HepG2 (cell line): Measurements from ENCODE around the gene FOLR2. TPM values are rescaled to one million over a fixed set of nuclear protein-coding genes. Genes with fewer than 3 reads are reported as not detected.

Experiments
- CBX2 ChIP-seq, 2 experiments: fragments of 200-600 bp in 1 of 2; sonication (generic); formaldehyde crosslinking in 1 of 2; IDR thresholded peaks; 2 replicates each; pipeline versions ENCODE4 v1.7.0 to v1.8.1; 2018 to 2022; ENCODE audit warnings: low read depth in 2 of 2, low read length in 1 of 2, mild to moderate bottlenecking in 1 of 2, missing genetic modification reagents in 1 of 2
- ELF1 ChIP-seq: sonication (generic); formaldehyde crosslinking; IDR thresholded peaks from 2 replicates; pipeline ENCODE4 v1.4.0; 2020; ENCODE audit warnings: missing genetic modification reagents
- GZF1 ChIP-seq: sonication (generic); formaldehyde crosslinking; IDR thresholded peaks from 2 replicates; pipeline ENCODE4 v1.5.1; 2020; ENCODE audit warnings: mild to moderate bottlenecking, missing genetic modification reagents
- HNRNPK ChIP-seq: fragments of 200-400 bp; formaldehyde crosslinking; IDR thresholded peaks from 2 replicates; pipeline ENCODE4 v1.6.1; 2018; ENCODE audit warnings: low read length, low read depth, moderate library complexity, mild to moderate bottlenecking; ENCODE audit not compliant: poor library complexity, severe bottlenecking
- HNRNPLL ChIP-seq: fragments of 200-400 bp; formaldehyde crosslinking; IDR thresholded peaks from 2 replicates; pipeline ENCODE4 v1.6.1; 2017; ENCODE audit warnings: mild to moderate bottlenecking, low read depth, low read length; ENCODE audit not compliant: poor library complexity, severe bottlenecking
- JUNB ChIP-seq: sonication (generic); formaldehyde crosslinking; IDR thresholded peaks from 2 replicates; pipeline ENCODE4 v1.8.0; 2022; ENCODE audit warnings: missing genetic modification reagents, mild to moderate bottlenecking, borderline replicate concordance
- NR2F2 ChIP-seq: IDR thresholded peaks from 2 replicates; pipeline ENCODE4 v1.6.1; 2012; ENCODE audit warnings: low read depth, inconsistent platforms, borderline replicate concordance
- SETDB1 ChIP-seq: sonication (generic); formaldehyde crosslinking; IDR thresholded peaks from 2 replicates; pipeline ENCODE4 v1.5.1; 2020; ENCODE audit warnings: missing genetic modification reagents, mild to moderate bottlenecking, borderline replicate concordance
- TAF1 ChIP-seq: sonication (generic); formaldehyde crosslinking; IDR thresholded peaks from 2 replicates; pipeline ENCODE4 v1.4.0; 2020; ENCODE audit warnings: missing genetic modification reagents
- ZNF138 ChIP-seq: sonication (generic); formaldehyde crosslinking; IDR thresholded peaks from 2 replicates; pipeline ENCODE4 v1.5.0; 2020; ENCODE audit warnings: mild to moderate bottlenecking, low read depth, missing genetic modification reagents
- ZNF207 ChIP-seq: fragments of 450-650 bp; IDR thresholded peaks from 2 replicates; pipeline ENCODE4 v1.6.1; 2016; ENCODE audit warnings: antibody characterized with exemption, borderline replicate concordance
- ZNF282 ChIP-seq: fragments of 450-650 bp; IDR thresholded peaks from 2 replicates; pipeline ENCODE4 v1.6.1; 2018; ENCODE audit not compliant: partially characterized antibody
- ZNF546 ChIP-seq: sonication (generic); formaldehyde crosslinking; conservative IDR thresholded peaks from 2 replicates; pipeline ENCODE4 v1.8.1; 2023; ENCODE audit warnings: mild to moderate bottlenecking, missing genetic modification reagents
- ZNF598 ChIP-seq: sonication (generic); formaldehyde crosslinking; IDR thresholded peaks from 2 replicates; pipeline ENCODE4 v1.5.1; 2020; ENCODE audit warnings: mild to moderate bottlenecking, missing genetic modification reagents, borderline replicate concordance
- ZNF607 ChIP-seq: sonication (generic); formaldehyde crosslinking; IDR thresholded peaks from 2 replicates; pipeline ENCODE4 v1.5.1; 2020; ENCODE audit warnings: missing genetic modification reagents, mild to moderate bottlenecking, borderline replicate concordance
- ZNF615 ChIP-seq: sonication (generic); formaldehyde crosslinking; IDR thresholded peaks from 2 replicates; pipeline ENCODE4 v1.5.0; 2020; ENCODE audit warnings: mild to moderate bottlenecking, missing genetic modification reagents, borderline replicate concordance
- ZNF768 ChIP-seq: sonication (generic); formaldehyde crosslinking; IDR thresholded peaks from 2 replicates; pipeline ENCODE4 v1.4.0; 2020; ENCODE audit warnings: missing genetic modification reagents
- ZNF782 ChIP-seq: sonication (generic); formaldehyde crosslinking; IDR thresholded peaks from 2 replicates; pipeline ENCODE4 v1.4.0; 2020; ENCODE audit warnings: missing genetic modification reagents, mild to moderate bottlenecking, borderline replicate concordance
- ZNF841 ChIP-seq: sonication (generic); formaldehyde crosslinking; IDR thresholded peaks from 2 replicates; pipeline ENCODE4 v1.8.1; 2023; ENCODE audit warnings: missing genetic modification reagents, borderline replicate concordance
- ZNF878 ChIP-seq: sonication (generic); formaldehyde crosslinking; IDR thresholded peaks from 2 replicates; pipeline ENCODE4 v1.8.1; 2023; ENCODE audit warnings: mild to moderate bottlenecking, missing genetic modification reagents, moderate library complexity
- ZSCAN12 ChIP-seq: sonication (generic); formaldehyde crosslinking; IDR thresholded peaks from 2 replicates; pipeline ENCODE4 v1.9.0; 2021; ENCODE audit warnings: mild to moderate bottlenecking, missing genetic modification reagents
- polyA plus RNA-seq, 8 experiments: library from polyadenylated mRNA; depleted of rRNA in 3 of 8; stranded (reverse) in 7 of 8; unstranded in 1 of 8; fragments of >200 nt; fragmentation: Illumina TruSeq in 4 of 8; extraction: Trizol in 4 of 8; gene quantifications; 2 replicates each; pipeline versions ENCODE4 v1.2.1 to v1.2.3, GENCODE V29; 2011 to 2016; ENCODE audit warnings: low read depth in 4 of 8, missing spikeins in 1 of 8, mixed read lengths in 1 of 8; ENCODE audit not compliant: insufficient read depth in 1 of 8
- total RNA-seq, 5 experiments: library from RNA; depleted of rRNA; stranded (reverse); fragments of >200 nt; fragmentation: Illumina TruSeq; extraction: Trizol; gene quantifications; 2 replicates each; pipeline ENCODE4 v1.2.3, GENCODE V29; 2016; ENCODE audit warnings: low read depth in 1 of 5
- TF ChIP-seq, protein P1 (sequence below): IDR thresholded peaks from 2 replicates; pipeline ENCODE4 v1.6.1; 2016; ENCODE audit warnings: low read depth, borderline replicate concordance
- TF ChIP-seq, protein P2 (sequence below): IDR thresholded peaks from 2 replicates; pipeline ENCODE4 v1.6.1; 2016; ENCODE audit warnings: mild to moderate bottlenecking, missing biosample characterization, missing genetic modification reagents
- TF ChIP-seq, protein P3 (sequence below): sonication (generic); formaldehyde crosslinking; conservative IDR thresholded peaks from 2 replicates; pipeline ENCODE4 v1.5.0; 2020; ENCODE audit warnings: missing genetic modification reagents
- TF ChIP-seq, protein P4 (sequence below): sonication (generic); formaldehyde crosslinking; IDR thresholded peaks from 2 replicates; pipeline ENCODE4 v1.4.0; 2020; ENCODE audit warnings: mild to moderate bottlenecking, missing genetic modification reagents

Gene FOLR2
- total and polyA plus RNA-seq, 2 of the 13 experiments (the other 11 are each of a cell fraction or from before 2014, with no cell fraction given), result 0.09 TPM; not detected in 1

DNA sequence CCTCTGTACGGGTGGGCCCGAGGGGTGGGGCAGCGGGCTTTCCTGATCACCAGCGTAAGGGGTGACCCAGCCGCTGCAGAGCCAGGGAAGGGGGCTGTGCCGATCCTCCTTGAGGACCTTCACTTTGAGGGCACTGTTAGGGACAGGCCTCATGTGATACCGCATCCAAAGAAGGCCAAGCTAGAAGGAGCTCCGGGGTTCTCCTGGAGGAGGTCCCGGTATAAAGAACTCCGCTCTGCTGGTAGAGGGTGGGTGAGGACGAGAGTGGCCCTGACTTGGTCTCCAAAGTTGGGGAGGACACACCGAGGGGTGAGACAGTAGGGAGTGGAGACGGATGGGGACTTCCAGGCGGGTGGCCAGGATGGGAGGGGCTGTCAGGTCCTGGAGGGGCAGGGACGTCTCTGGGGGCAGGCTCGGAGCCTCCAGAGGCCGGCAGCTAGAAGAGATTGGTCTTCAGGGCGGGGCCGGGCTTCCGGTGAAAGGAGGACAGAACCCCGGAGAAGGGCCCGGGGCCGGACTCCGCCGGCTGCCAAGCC is 22.8 kb downstream of the FOLR2 start (continued):
- no peak for TF ChIP-seq ZSCAN12 (CRISPR knock-in tag)
- TF ChIP-seq ZNF782 (CRISPR knock-in tag), result no peak
- no peak for TF ChIP-seq HNRNPK
- no peak for TF ChIP-seq ZNF615
- TF ChIP-seq ZNF598 (CRISPR knock-in tag), result no peak
- TF ChIP-seq ZNF138, result no peak
- TF ChIP-seq NR2F2, result no peak
- no peak for TF ChIP-seq SETDB1 (CRISPR knock-in tag)
- TF ChIP-seq ZNF207, result no peak
- TF ChIP-seq JUNB, result no peak
- TF ChIP-seq ZNF878 (CRISPR knock-in tag), result no peak
- TF ChIP-seq ZNF768 (CRISPR knock-in tag), result no peak
- TF ChIP-seq ZNF841 (CRISPR knock-in tag), result no peak
- TF ChIP-seq, protein P1, sequence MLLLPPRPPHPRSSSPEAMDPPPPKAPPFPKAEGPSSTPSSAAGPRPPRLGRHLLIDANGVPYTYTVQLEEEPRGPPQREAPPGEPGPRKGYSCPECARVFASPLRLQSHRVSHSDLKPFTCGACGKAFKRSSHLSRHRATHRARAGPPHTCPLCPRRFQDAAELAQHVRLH (CRISPR knock-in tag), result no peak
- no peak for TF ChIP-seq HNRNPLL
- TF ChIP-seq, protein P2, sequence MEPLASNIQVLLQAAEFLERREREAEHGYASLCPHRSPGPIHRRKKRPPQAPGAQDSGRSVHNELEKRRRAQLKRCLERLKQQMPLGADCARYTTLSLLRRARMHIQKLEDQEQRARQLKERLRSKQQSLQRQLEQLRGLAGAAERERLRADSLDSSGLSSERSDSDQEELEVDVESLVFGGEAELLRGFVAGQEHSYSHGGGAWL (CRISPR knock-in tag), result 0 out of 2 replicates have a peak, but pooled peaks have one; percentile 7
- TF ChIP-seq ZNF546 (CRISPR knock-in tag), result no peak
- TF ChIP-seq ZNF607 (CRISPR knock-in tag), result no peak
- TF ChIP-seq, protein P3, sequence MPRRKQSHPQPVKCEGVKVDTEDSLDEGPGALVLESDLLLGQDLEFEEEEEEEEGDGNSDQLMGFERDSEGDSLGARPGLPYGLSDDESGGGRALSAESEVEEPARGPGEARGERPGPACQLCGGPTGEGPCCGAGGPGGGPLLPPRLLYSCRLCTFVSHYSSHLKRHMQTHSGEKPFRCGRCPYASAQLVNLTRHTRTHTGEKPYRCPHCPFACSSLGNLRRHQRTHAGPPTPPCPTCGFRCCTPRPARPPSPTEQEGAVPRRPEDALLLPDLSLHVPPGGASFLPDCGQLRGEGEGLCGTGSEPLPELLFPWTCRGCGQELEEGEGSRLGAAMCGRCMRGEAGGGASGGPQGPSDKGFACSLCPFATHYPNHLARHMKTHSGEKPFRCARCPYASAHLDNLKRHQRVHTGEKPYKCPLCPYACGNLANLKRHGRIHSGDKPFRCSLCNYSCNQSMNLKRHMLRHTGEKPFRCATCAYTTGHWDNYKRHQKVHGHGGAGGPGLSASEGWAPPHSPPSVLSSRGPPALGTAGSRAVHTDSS (CRISPR knock-in tag), result no peak
- no peak for TF ChIP-seq GZF1 (CRISPR knock-in tag)
- no peak for TF ChIP-seq TAF1 (CRISPR knock-in tag)
- TF ChIP-seq CBX2 (IDR thresholded peaks at IDR 0.05; ENCODE audit: low read depth, low read length), result no peak
- TF ChIP-seq CBX2 (CRISPR knock-in tag; IDR thresholded peaks at IDR 0.05; ENCODE audit: low read depth), result no peak
- no peak for TF ChIP-seq ELF1 (CRISPR knock-in tag)
- TF ChIP-seq ZNF282, result no peak
- TF ChIP-seq, protein P4, sequence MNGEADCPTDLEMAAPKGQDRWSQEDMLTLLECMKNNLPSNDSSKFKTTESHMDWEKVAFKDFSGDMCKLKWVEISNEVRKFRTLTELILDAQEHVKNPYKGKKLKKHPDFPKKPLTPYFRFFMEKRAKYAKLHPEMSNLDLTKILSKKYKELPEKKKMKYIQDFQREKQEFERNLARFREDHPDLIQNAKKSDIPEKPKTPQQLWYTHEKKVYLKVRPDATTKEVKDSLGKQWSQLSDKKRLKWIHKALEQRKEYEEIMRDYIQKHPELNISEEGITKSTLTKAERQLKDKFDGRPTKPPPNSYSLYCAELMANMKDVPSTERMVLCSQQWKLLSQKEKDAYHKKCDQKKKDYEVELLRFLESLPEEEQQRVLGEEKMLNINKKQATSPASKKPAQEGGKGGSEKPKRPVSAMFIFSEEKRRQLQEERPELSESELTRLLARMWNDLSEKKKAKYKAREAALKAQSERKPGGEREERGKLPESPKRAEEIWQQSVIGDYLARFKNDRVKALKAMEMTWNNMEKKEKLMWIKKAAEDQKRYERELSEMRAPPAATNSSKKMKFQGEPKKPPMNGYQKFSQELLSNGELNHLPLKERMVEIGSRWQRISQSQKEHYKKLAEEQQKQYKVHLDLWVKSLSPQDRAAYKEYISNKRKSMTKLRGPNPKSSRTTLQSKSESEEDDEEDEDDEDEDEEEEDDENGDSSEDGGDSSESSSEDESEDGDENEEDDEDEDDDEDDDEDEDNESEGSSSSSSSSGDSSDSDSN (CRISPR knock-in tag), result no peak
